Spleen (tissue), 11 donors: ENCODE data around the gene NAA80. TPM values are rescaled to one million over a fixed set of nuclear protein-coding genes. Genes with fewer than 3 reads are reported as not detected.
A peak's percentile ranks its signal among the peaks of the same experiment; 100 is the strongest.

Experiments used
- DNase-seq: peaks from one replicate; pipeline ENCODE4 v3.0.0-alpha.2; 2020
- H3K27ac ChIP-seq, 8 donors: fragments of 200-600 bp; sonication (generic) in 7 of 8; 1 replicate in 4 of 8; 2 replicates in 4 of 8; pipeline versions ENCODE4 v1.5.0 to v1.8.0; 2016 to 2021; ENCODE audit warnings: inconsistent platforms in 4 of 8, mild to moderate bottlenecking in 4 of 8, moderate library complexity in 1 of 8
- H3K27me3 ChIP-seq, 7 donors: fragments of 200-600 bp; sonication (generic) in 6 of 7; replicated peaks in 1 of 7; 1 replicate in 4 of 7; 2 replicates in 3 of 7; pipeline versions ENCODE4 v1.5.0 to v1.8.0; 2016 to 2021; ENCODE audit warnings: inconsistent platforms in 3 of 7, mild to moderate bottlenecking in 1 of 7
- H3K36me3 ChIP-seq, 6 donors: fragments of 200-600 bp; sonication (generic) in 5 of 6; 1 replicate in 4 of 6; 2 replicates in 2 of 6; pipeline versions ENCODE4 v1.5.0 to v1.8.0; 2016 to 2021; ENCODE audit warnings: inconsistent platforms in 2 of 6
- H3K4me1 ChIP-seq, 6 donors: fragments of 200-600 bp; sonication (generic) in 5 of 6; 1 replicate in 3 of 6; 2 replicates in 3 of 6; pipeline versions ENCODE4 v1.5.0 to v1.8.0; 2016 to 2021; ENCODE audit warnings: inconsistent platforms in 3 of 6
- H3K4me3 ChIP-seq, 8 donors: fragments of 200-600 bp; sonication (generic) in 7 of 8; 1 replicate in 4 of 8; 2 replicates in 4 of 8; pipeline versions ENCODE4 v1.5.0 to v1.8.0; 2016 to 2021; ENCODE audit warnings: inconsistent platforms in 4 of 8, mild to moderate bottlenecking in 4 of 8, moderate library complexity in 2 of 8
- H3K9me3 ChIP-seq, 8 donors: fragments of 200-600 bp; sonication (generic) in 7 of 8; 1 replicate in 4 of 8; 2 replicates in 4 of 8; pipeline versions ENCODE4 v1.5.0 to v1.8.0; 2016 to 2021; ENCODE audit warnings: inconsistent platforms in 4 of 8
- POLR2A ChIP-seq, 3 donors: fragments of 450-650 bp; IDR thresholded peaks; one replicate each; pipeline ENCODE4 v1.5.1; 2017; ENCODE audit warnings: antibody characterized with exemption in 3 of 3, mild to moderate bottlenecking in 1 of 3
- POLR2AphosphoS5 ChIP-seq, 3 donors: sonication (generic); formaldehyde crosslinking; IDR thresholded peaks; one replicate each; pipeline ENCODE4 v1.5.1; 2017; ENCODE audit warnings: antibody characterized with exemption in 3 of 3
- WGBS, 5 donors: extraction: QIAGEN DNeasy Blood & Tissue Kit in 3 of 5; methylation state at CpG; one replicate each; pipeline versions ENCODE4 v1.1.5 to v1.1.7; 2013 to 2018; 5-methylcytosine and 5-hydroxymethylcytosine counted together
- intact Hi-C: fragments of 100-400 bp; cut with DNase I; formaldehyde crosslinking; loops from one replicate; pipeline ENCODE4 v1.15.0; 2023; ENCODE audit warnings: low total_unique reads
- polyA plus RNA-seq, 3 donors: library from polyadenylated mRNA; stranded (reverse); fragments of 200-250 nt; gene quantifications; one replicate each; pipeline ENCODE4 v1.2.1, GENCODE V29; 2013
- total RNA-seq, 7 donors: library from RNA; depleted of rRNA in 3 of 7; stranded (reverse); fragments of >200 nt in 3 of 7; fragmentation: NEBNext Ultra II Directional in 4 of 7; extraction: Animal tissue kit (Norgen Biotek cat#: 25700) in 4 of 7; gene quantifications; one replicate each; pipeline versions ENCODE4 v1.1.0 to v1.2.1, GENCODE V29; 2016 to 2021
- TF ChIP-seq, protein P1 (sequence below), 11 experiments: fragments of 200-600 bp in 7 of 11; fragments of 450-650 bp in 4 of 11; sonication (generic) in 4 of 11; IDR thresholded peaks in 8 of 11; conservative IDR thresholded peaks in 3 of 11; 1 replicate in 7 of 11; 2 replicates in 4 of 11; pipeline versions ENCODE4 v1.4.0 to v1.8.0; 2016 to 2021; ENCODE audit warnings: antibody characterized with exemption in 11 of 11, inconsistent platforms in 4 of 11, mild to moderate bottlenecking in 1 of 11
- donor health status: healthy with polysubstance abuse.
- donor health status: DM: no; HTN: no; CAD: no; lungs with moderate emphysema.
- donor health status: DM: no; HTN: no; CAD: no.
- donor health status: Bipolar disorder and iron deficiency.
- donor health status: healthy.
- donor health status: DM: no; HTN: no; CAD: no.
- donor health status: DM: yes; HTN: yes; CAD: no.

NAA80 gene
- total and polyA plus RNA-seq, 10 donors: 7.8 to 15.5 (median 12.8) TPM

DNA sequence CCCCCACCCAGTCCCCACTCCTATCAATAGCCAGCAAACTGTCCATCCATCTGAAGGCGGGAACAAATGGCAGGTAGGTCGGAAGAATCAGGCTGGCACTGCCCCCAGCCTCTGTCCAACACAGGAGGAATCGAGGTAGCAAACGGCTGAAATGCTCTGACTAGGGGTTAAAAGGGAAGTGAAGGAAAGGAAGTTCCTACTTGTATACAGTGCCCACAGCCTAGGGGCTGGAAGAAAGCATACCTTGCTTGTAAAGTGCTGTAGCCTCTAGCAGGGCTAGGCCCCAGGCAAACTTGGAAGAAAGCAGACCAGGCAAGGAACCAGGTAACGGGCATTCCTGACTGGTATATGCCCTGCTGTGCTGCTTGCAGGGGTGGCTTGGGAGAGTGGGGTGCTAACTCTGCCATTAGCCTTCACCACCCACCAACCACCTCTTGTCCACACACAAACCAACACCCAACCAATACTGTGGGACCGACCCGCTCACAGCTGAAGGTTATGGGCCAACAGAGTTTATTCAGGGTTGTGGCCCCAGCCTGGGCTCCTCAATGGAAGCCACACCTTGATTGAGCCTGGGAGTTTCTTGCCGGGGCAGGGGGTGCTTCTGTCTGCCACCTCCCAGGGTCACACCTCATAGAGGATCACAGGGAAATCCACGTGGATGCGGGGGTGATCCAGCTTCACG, 26.4 kb upstream of the NAA80 start:
- TF ChIP-seq POLR2AphosphoS5 (IDR thresholded peaks at IDR 0.05): no peak
- no peak for TF ChIP-seq POLR2A (IDR thresholded peaks at IDR 0.05)
- TF ChIP-seq, protein P1, sequence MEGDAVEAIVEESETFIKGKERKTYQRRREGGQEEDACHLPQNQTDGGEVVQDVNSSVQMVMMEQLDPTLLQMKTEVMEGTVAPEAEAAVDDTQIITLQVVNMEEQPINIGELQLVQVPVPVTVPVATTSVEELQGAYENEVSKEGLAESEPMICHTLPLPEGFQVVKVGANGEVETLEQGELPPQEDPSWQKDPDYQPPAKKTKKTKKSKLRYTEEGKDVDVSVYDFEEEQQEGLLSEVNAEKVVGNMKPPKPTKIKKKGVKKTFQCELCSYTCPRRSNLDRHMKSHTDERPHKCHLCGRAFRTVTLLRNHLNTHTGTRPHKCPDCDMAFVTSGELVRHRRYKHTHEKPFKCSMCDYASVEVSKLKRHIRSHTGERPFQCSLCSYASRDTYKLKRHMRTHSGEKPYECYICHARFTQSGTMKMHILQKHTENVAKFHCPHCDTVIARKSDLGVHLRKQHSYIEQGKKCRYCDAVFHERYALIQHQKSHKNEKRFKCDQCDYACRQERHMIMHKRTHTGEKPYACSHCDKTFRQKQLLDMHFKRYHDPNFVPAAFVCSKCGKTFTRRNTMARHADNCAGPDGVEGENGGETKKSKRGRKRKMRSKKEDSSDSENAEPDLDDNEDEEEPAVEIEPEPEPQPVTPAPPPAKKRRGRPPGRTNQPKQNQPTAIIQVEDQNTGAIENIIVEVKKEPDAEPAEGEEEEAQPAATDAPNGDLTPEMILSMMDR (IDR thresholded peaks at IDR 0.05 in 8 of 11, conservative IDR thresholded peaks at IDR 0.05 in 3 of 11): no peak
- no peaks in the 10 kb centered on the region for H3K9me3 ChIP-seq
- intact Hi-C loops: loop anchor here (10.0 kb wide), 1 partner anchor 91 kb away; the partner anchor contains the start of gene GNAI2
- no peaks in the 10 kb centered on the region for H3K27me3 ChIP-seq
- 78 to 89% (median 82%) methylated on average over 11 of the region's 11 CpGs for WGBS, 5 donors
- peak overlapping the region in 7 of 8 donors; percentile 22 to 96 (median 93) for H3K27ac ChIP-seq
- no peak overlapping the region for H3K4me3 ChIP-seq
- peaks cover 37 to 93% (median 74%) of the 10 kb centered on the region in 6 donors for H3K4me1 ChIP-seq
- peak; percentile 64 for DNase-seq
- H3K36me3 ChIP-seq: peaks cover 0 to 48% (median 28%) of the 10 kb centered on the region in 6 donors

DNA sequence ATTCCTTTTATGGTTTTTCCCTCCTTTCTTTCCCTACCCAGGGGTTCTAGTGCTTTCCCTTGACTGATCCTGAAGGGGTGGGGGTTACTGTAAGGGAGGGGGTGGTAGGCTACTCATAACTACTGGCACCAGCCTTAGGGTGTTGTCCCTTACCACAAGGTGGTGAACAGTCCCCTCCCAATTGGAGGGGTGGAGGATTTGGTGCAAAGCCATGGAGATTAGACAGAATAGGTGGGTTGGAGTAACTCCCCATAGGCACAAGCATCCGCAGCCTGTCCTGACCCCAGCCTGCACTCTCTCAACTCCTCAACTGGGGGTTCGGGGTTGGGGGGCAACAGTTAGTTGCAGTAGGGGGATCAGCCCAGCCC, 25.9 kb upstream of the NAA80 start:
- H3K27ac ChIP-seq: peak overlapping the region in 7 of 8 donors; percentile 86 to 96 (median 93)
- 74 to 96% (median 83%) methylated on average over 2 of the region's 2 CpGs for WGBS, 5 donors
- H3K36me3 ChIP-seq: peaks cover 0 to 48% (median 23%) of the 10 kb centered on the region in 6 donors
- H3K4me1 ChIP-seq: peaks cover 37 to 93% (median 79%) of the 10 kb centered on the region in 6 donors
- intact Hi-C loops: loop anchor here (10.0 kb wide), 1 partner anchor 90 kb away; the partner anchor contains the start of gene GNAI2
- no peak for DNase-seq
- no peaks in the 10 kb centered on the region for H3K9me3 ChIP-seq
- TF ChIP-seq POLR2AphosphoS5 (IDR thresholded peaks at IDR 0.05) (no peak), POLR2A (IDR thresholded peaks at IDR 0.05) (no peak)
- TF ChIP-seq, protein P1 (IDR thresholded peaks at IDR 0.05 in 8 of 11, conservative IDR thresholded peaks at IDR 0.05 in 3 of 11): no peak
- H3K27me3 ChIP-seq: no peaks in the 10 kb centered on the region
- no peak overlapping the region for H3K4me3 ChIP-seq

DNA sequence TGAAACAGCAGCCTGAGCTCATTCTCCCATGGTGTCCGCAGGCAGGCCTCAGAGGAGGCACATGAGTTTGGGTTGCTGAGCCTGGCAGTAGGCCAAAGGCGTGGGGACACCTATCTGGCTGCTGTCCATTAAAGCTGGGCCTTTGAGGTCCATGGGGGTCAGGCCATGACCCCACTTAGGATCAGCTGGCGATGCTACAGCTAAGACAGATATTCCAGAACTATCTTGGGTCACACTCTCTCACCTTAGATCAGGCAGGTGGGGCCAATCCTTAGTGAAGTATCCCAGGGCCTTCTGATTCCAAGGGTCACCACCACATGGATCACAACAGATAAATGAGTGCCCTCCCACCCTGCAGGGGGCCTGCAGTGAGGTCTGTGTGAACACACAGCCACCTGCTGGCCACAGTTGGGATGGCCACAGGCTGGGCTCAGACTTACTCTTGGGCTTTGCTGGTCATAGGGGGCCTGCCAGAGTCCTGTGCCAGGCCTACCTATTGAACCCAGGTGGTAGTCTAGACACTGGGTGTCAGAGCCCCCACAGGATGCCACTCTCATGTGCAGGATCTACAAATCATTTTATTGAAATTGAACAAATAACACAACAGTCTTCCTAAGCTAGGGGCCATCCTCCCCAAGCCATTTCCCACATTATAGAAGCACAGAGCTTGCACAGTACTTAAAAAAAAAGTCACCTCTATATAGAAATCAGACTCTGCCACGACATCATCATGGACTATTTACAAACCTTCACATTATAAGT, 25.3 kb upstream of the NAA80 start:
- intact Hi-C loops: loop anchor here (10.0 kb wide), 1 partner anchor 90 kb away; the partner anchor contains the start of gene GNAI2
- WGBS, 5 donors: 35 to 55% (median 52%) methylated on average over 4 of the region's 4 CpGs
- H3K9me3 ChIP-seq: no peaks in the 10 kb centered on the region
- DNase-seq: peak; percentile 90
- H3K27ac ChIP-seq: peak overlapping the region; percentile 86 to 96 (median 93)
- peak in 2 of 3 donors; percentile 61 for TF ChIP-seq POLR2AphosphoS5 (IDR thresholded peaks at IDR 0.05)
- no peak for TF ChIP-seq POLR2A (IDR thresholded peaks at IDR 0.05)
- TF ChIP-seq, protein P1 (IDR thresholded peaks at IDR 0.05 in 8 of 11, conservative IDR thresholded peaks at IDR 0.05 in 3 of 11): peak; percentile 69 to 93 (median 88)
- H3K4me3 ChIP-seq: peak overlapping the region in 3 of 8 donors; percentile 2 to 83 (median 3)
- H3K27me3 ChIP-seq: no peaks in the 10 kb centered on the region
- peaks cover 0 to 48% (median 20%) of the 10 kb centered on the region in 6 donors for H3K36me3 ChIP-seq
- peaks cover 37 to 93% (median 84%) of the 10 kb centered on the region in 6 donors for H3K4me1 ChIP-seq
